B cell (primary cell): ENCODE measurements around the gene C1orf74.

Experiments
- CTCF ChIP-seq: fragments of 200-600 bp; IDR thresholded peaks from one replicate; pipeline ENCODE4 v1.8.0; 2022; ENCODE audit warnings: antibody characterized with exemption, mild to moderate bottlenecking
- EZH2 ChIP-seq: IDR thresholded peaks from 2 replicates; pipeline ENCODE4 v1.6.1; 2012; ENCODE audit warnings: borderline replicate concordance, low read depth, mild to moderate bottlenecking, moderate library complexity, low read length; ENCODE audit not compliant: insufficient read depth, poor library complexity, severe bottlenecking

GRCh38 chr1:209829716-209830115 lies 45.4 kb upstream of the C1orf74 start:
- TF ChIP-seq CTCF (no peak), EZH2 (no peak)
